Upper lobe of right lung (tissue), 1 donor: ENCODE measurements around the gene HLCS. TPM values are rescaled to one million over a fixed set of nuclear protein-coding genes. Genes with fewer than 3 reads are reported as not detected.

Source experiments
- ATAC-seq: fragments of 200-7000 bp; cut with Tn5 transposase; one replicate; pipeline ENCODE4 v1.9.1; 2020; ENCODE audit warnings: mild to moderate bottlenecking, moderate library complexity
- DNase-seq: peaks from one replicate; pipeline ENCODE4 v3.0.0-alpha.2; 2020
- H3K27ac ChIP-seq: fragments of 200-600 bp; one replicate; pipeline ENCODE4 v1.8.0; 2022
- H3K27me3 ChIP-seq: fragments of 200-600 bp; one replicate; pipeline ENCODE4 v1.8.0; 2022; ENCODE audit warnings: mild to moderate bottlenecking
- H3K36me3 ChIP-seq: fragments of 200-600 bp; one replicate; pipeline ENCODE4 v1.8.0; 2022
- H3K4me1 ChIP-seq: fragments of 200-600 bp; one replicate; pipeline ENCODE4 v1.8.0; 2022
- H3K4me3 ChIP-seq: fragments of 200-600 bp; one replicate; pipeline ENCODE4 v1.8.0; 2022; ENCODE audit warnings: mild to moderate bottlenecking
- H3K9me3 ChIP-seq: fragments of 200-600 bp; one replicate; pipeline ENCODE4 v1.8.0; 2022
- intact Hi-C: fragments of 100-400 bp; cut with DNase I; formaldehyde crosslinking; loops from one replicate; pipeline ENCODE4 v1.11.0; 2022
- total RNA-seq: library from RNA; stranded (reverse); fragmentation: NEBNext Ultra II Directional; extraction: Animal tissue kit (Norgen Biotek cat#: 25700); gene quantifications from one replicate; pipeline ENCODE4 v1.2.1, GENCODE V29; 2021
- TF ChIP-seq, protein P1 (sequence below): fragments of 200-600 bp; IDR thresholded peaks from one replicate; pipeline ENCODE4 v1.8.0; 2022; ENCODE audit warnings: antibody characterized with exemption
- donor health status: DM: no; HTN: yes; CAD: no; lungs with severe emphysema.

The HLCS gene
- total RNA-seq, 1 donor from 2014 or later: 16.0 TPM

DNA sequence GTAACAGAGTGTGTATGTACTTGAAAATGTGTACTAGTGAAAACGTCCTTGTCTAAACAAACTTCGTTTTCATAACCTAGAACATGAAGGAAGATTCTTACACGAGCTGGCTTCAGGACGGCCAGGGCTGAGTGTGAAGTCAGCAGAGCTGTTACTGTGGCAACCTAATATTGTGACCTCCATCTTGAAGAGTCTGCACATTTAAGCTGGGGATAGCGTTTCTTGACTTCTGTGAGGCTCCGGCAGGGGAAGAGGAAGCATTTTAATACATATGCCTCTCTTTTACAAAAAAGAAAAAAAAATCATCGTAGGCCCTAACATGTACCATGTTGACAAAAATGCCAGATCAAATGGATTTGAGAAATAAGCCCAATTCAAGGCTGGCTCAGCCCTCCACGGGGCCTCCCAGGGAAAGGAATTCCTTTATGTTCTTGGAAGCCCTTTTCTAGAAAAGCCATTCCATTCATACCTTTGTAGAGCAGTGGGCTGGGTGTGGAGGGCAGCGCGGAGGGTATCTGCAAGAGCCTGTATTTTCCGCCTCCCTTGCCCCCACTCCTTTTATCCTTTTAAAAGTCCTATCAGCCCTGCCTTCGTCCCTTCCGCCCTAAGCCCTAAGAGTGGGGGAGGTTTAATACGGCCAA, 216.4 kb downstream of the HLCS start:
- TF ChIP-seq, protein P1, sequence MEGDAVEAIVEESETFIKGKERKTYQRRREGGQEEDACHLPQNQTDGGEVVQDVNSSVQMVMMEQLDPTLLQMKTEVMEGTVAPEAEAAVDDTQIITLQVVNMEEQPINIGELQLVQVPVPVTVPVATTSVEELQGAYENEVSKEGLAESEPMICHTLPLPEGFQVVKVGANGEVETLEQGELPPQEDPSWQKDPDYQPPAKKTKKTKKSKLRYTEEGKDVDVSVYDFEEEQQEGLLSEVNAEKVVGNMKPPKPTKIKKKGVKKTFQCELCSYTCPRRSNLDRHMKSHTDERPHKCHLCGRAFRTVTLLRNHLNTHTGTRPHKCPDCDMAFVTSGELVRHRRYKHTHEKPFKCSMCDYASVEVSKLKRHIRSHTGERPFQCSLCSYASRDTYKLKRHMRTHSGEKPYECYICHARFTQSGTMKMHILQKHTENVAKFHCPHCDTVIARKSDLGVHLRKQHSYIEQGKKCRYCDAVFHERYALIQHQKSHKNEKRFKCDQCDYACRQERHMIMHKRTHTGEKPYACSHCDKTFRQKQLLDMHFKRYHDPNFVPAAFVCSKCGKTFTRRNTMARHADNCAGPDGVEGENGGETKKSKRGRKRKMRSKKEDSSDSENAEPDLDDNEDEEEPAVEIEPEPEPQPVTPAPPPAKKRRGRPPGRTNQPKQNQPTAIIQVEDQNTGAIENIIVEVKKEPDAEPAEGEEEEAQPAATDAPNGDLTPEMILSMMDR: no peak
- Histone ChIP-seq H3K36me3 (no peaks in the 10 kb centered on the region), H3K27ac (no peak overlapping the region), H3K27me3 (peaks cover 35% of the 10 kb centered on the region), H3K9me3 (no peaks in the 10 kb centered on the region), H3K4me3 (no peak overlapping the region), H3K4me1 (peaks cover 4% of the 10 kb centered on the region)
- ATAC-seq (no peak), DNase-seq (no peak)
- intact Hi-C loops: no loop called here

DNA sequence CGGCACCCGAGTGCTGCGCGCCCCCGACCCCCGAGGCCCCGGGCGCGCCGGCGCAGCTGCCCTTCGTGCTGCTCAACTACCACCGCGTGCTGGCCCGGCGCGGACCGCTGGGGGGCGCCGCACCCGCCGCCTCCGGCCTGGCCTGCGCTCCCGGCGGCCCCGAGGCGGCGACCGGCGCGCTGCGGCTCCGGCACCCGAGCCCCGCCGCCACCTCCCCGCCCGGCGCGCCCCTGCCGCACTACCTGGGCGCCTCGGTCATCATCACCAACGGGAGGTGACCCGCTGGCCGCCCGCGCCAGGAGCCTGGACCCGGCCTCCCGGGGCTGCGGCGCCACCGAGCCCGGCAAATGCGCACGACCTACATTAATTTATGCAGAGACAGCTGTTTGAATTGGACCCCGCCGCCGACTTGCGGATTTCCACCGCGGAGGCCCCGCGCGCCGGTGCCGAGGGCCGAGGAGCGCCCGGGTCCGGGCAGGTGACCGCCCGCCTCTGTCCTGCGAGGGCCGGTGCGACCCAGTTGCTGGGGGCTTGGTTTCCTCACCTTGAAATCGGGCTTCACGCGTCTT, 218.6 kb downstream of the HLCS start:
- TF ChIP-seq, protein P1: no peak
- H3K27me3 ChIP-seq: peaks cover 40% of the 10 kb centered on the region
- H3K36me3 ChIP-seq: no peaks in the 10 kb centered on the region
- H3K4me1 ChIP-seq: peaks cover 9% of the 10 kb centered on the region
- no peak overlapping the region for H3K27ac ChIP-seq
- H3K9me3 ChIP-seq: no peaks in the 10 kb centered on the region
- intact Hi-C loops: no loop called here
- ATAC-seq (peak; percentile 80), DNase-seq (peak; percentile 61)
- H3K4me3 ChIP-seq: peak overlapping the region; percentile 38

DNA sequence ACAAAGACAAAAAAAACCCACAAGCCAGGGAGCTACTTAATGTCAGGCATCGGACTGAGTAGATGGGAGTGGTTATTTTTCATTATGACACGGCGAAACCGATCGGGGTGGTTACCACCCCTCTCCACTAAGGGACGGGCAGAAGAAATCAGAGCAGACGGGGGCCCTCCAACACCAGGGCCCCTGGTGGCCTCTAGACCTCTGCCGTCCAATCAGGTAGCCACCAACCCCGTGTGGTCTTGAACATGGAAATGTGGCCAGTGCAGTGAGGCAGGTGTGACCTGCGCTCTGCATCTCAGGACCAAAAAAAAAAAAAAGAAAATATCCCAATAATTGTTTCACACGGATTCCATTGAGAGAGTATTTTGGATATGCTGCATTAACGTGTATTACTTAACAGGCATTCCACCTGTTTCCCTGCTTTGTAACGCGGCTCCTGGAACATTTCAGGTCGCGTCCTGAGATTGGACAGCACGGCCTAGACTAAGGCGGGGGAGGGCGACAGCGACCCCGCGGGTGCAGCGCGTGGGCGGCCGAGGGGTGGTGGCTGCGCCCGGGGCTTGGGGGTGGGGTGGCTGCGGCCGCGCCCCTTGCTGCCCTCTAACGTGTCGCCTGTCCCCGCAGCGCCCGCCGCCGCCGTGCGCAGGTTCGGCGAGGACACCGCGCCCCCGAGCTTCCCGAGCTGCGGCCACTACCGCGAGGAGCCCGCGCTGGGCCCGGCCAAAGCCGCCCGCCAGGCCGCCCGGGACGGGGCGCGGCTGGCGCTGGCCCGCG, 219.2 kb downstream of the HLCS start:
- peaks cover 40% of the 10 kb centered on the region for H3K27me3 ChIP-seq
- intact Hi-C loops: no loop called here
- H3K36me3 ChIP-seq: no peaks in the 10 kb centered on the region
- peak; percentile 66 for DNase-seq
- no peak overlapping the region for H3K27ac ChIP-seq
- TF ChIP-seq, protein P1: no peak
- ATAC-seq: peak; percentile 21
- H3K4me1 ChIP-seq: peaks cover 9% of the 10 kb centered on the region
- H3K9me3 ChIP-seq: no peaks in the 10 kb centered on the region
- H3K4me3 ChIP-seq: peak overlapping the region; percentile 36

DNA sequence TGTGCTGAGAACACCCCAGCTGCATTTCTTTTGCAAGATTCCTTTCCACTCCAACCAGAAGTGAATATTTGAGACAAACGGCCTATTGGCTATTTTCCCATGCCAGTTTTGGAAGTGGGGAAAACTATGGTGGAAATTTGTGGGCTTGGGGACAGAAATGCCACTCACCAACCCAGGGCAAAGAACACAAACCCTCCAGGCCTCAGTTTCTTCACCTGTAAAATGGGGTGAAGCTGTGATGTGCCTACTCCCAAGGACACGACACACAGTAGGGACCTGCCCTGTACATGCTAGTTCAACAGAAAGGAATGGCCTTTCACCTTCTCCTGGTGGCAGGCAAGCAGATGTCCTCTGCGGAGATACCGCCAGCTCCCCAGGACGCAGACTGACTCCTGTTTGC, 221.0 kb downstream of the HLCS start:
- Histone ChIP-seq H3K27me3 (peaks cover 40% of the 10 kb centered on the region), H3K4me3 (no peak overlapping the region)
- intact Hi-C loops: no loop called here

DNA sequence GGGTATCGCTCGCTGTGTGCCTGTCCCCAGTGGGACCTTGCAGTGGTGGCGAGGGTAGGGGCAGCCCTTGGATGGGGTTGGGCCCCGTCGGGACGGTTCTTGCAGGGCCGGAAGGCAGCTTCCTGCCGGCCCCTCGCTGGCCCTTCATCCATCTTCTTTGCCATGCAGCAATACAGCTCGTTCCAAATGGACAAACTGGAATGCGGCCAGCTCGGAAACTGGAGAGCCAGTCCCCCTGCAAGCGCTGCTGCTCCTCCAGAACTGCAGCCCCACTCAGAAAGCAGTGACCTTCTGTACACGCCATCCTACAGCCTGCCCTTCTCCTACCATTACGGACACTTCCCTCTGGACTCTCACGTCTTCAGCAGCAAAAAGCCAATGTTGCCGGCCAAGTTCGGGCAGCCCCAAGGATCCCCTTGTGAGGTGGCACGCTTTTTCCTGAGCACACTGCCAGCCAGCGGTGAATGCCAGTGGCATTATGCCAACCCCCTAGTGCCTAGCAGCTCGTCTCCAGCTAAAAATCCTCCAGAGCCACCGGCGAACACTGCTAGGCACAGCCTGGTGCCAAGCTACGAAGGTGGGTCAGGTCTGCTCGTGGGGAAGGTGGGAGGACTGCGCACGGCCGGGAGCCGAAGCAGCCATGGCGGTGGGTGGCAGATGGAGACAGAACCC, 221.8 kb downstream of the HLCS start:
- no peak overlapping the region for H3K4me3 ChIP-seq
- H3K36me3 ChIP-seq: no peaks in the 10 kb centered on the region
- no peak overlapping the region for H3K27ac ChIP-seq
- intact Hi-C loops: no loop called here
- DNase-seq (peak; percentile 60), ATAC-seq (no peak)
- H3K9me3 ChIP-seq: no peaks in the 10 kb centered on the region
- peaks cover 9% of the 10 kb centered on the region for H3K4me1 ChIP-seq
- H3K27me3 ChIP-seq: peaks cover 40% of the 10 kb centered on the region
- TF ChIP-seq, protein P1: no peak

More for the DNA sequence above, 221.0 kb downstream of the HLCS start:
- ATAC-seq (no peak), DNase-seq (no peak)
- H3K4me1 ChIP-seq: peaks cover 9% of the 10 kb centered on the region
- TF ChIP-seq, protein P1: no peak
- H3K9me3 ChIP-seq: no peaks in the 10 kb centered on the region
- no peak overlapping the region for H3K27ac ChIP-seq
- H3K36me3 ChIP-seq: no peaks in the 10 kb centered on the region
